Measurements from ENCODE around the gene KRT28. TPM values are rescaled to one million over a fixed set of nuclear protein-coding genes. Genes with fewer than 3 reads are reported as not detected.

Gene KRT28
- total and polyA plus RNA-seq, 2 experiments from 2014 or later = not detected

- Histone ChIP-seq H3K4me1 (ENCODE audit: low read depth) (no peaks in the 10 kb centered on the region), H3K27me3 (peaks cover 65% of the 10 kb centered on the region), H3K27ac (no peak overlapping the region), H3K4me3 (no peak overlapping the region), H3K36me3 (no peaks in the 10 kb centered on the region), H3K9me3 (ENCODE audit: low read depth) (no peaks in the 10 kb centered on the region)
- TF ChIP-seq CTCF (IDR thresholded peaks at IDR 0.05; ENCODE audit: low read depth, low read length) = no peak
- DNase-seq (ENCODE audit: low read depth in 1 of 2, low spot score in 1 of 2) = no peak
Measured at GRCh38 chr17:40801157-40801556, 1.4 kb upstream of the KRT28 start.

- Histone ChIP-seq H3K27me3 (peaks cover 66% of the 10 kb centered on the region), H3K27ac (no peak overlapping the region), H3K36me3 (no peaks in the 10 kb centered on the region), H3K4me1 (ENCODE audit: low read depth) (no peaks in the 10 kb centered on the region), H3K4me3 (no peak overlapping the region), H3K9me3 (ENCODE audit: low read depth) (no peaks in the 10 kb centered on the region)
- no peak for TF ChIP-seq CTCF (IDR thresholded peaks at IDR 0.05; ENCODE audit: low read depth, low read length)
- DNase-seq (ENCODE audit: low read depth in 1 of 2, low spot score in 1 of 2) = no peak
Measured at GRCh38 chr17:40800381-40800780, 622 bp upstream of the KRT28 start.

GRCh38 chr17:40796846-40797245 is 2.9 kb downstream of the KRT28 start:
- TF ChIP-seq CTCF (IDR thresholded peaks at IDR 0.05; ENCODE audit: low read depth, low read length) = no peak
- H3K27ac ChIP-seq = no peak overlapping the region
- no peak overlapping the region for H3K4me3 ChIP-seq
- peaks cover 53% of the 10 kb centered on the region for H3K27me3 ChIP-seq
- H3K36me3 ChIP-seq = no peaks in the 10 kb centered on the region
- no peak for DNase-seq (ENCODE audit: low read depth in 1 of 2, low spot score in 1 of 2)
- no peaks in the 10 kb centered on the region for H3K9me3 ChIP-seq (ENCODE audit: low read depth)
- H3K4me1 ChIP-seq (ENCODE audit: low read depth) = no peaks in the 10 kb centered on the region

GRCh38 chr17:40795019-40795667 is 4.6 kb downstream of the KRT28 start:
- no peak for DNase-seq (ENCODE audit: low read depth in 1 of 2, low spot score in 1 of 2)
- Histone ChIP-seq H3K4me1 (ENCODE audit: low read depth) (no peaks in the 10 kb centered on the region), H3K27me3 (peaks cover 36% of the 10 kb centered on the region), H3K27ac (no peak overlapping the region), H3K9me3 (ENCODE audit: low read depth) (no peaks in the 10 kb centered on the region), H3K4me3 (no peak overlapping the region), H3K36me3 (no peaks in the 10 kb centered on the region)
- TF ChIP-seq CTCF (IDR thresholded peaks at IDR 0.05; ENCODE audit: low read depth, low read length) = no peak

GRCh38 chr17:40794466-40794865 is 5.3 kb downstream of the KRT28 start:
- DNase-seq (ENCODE audit: low read depth in 1 of 2, low spot score in 1 of 2) = no peak
- TF ChIP-seq CTCF (IDR thresholded peaks at IDR 0.05; ENCODE audit: low read depth, low read length) = no peak
- Histone ChIP-seq H3K4me1 (ENCODE audit: low read depth) (no peaks in the 10 kb centered on the region), H3K27me3 (peaks cover 29% of the 10 kb centered on the region), H3K4me3 (no peak overlapping the region), H3K27ac (no peak overlapping the region), H3K9me3 (ENCODE audit: low read depth) (no peaks in the 10 kb centered on the region), H3K36me3 (no peaks in the 10 kb centered on the region)

Measured in cardiac muscle cell (in vitro differentiated cells and primary cell).